ENCODE results near the gene EPHB4.
"Not testable (repeated sequence)": the region's sequence is repeated elsewhere in the genome, so short reads cannot be mapped to it uniquely, and the experiment has no call there.

Gene EPHB4

DNA sequence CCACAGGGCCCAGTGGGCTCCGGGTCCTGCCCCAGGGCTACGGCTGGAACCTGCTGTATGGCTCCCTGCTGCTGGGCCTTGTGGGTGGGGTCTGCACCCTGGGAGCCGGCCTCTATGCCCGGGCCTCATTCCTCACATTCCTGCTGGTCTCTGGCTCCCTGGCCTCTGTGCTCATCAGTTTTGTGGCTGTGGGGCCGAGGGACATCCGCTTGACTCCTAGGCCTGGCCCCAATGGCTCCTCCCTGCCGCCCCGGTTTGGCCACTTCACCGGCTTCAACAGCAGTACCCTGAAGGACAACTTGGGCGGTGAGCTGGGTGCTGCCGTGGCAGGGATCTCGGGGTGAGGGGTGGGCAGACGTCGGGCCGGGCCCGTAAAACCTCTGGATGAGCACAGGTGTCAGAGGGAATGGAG lies 29.6 kb upstream of the EPHB4 start:
- no peak for TF ChIP-seq EZH2 (IDR thresholded peaks at IDR 0.05; ENCODE audit: borderline replicate concordance, low read length)
- TF ChIP-seq, protein P1, sequence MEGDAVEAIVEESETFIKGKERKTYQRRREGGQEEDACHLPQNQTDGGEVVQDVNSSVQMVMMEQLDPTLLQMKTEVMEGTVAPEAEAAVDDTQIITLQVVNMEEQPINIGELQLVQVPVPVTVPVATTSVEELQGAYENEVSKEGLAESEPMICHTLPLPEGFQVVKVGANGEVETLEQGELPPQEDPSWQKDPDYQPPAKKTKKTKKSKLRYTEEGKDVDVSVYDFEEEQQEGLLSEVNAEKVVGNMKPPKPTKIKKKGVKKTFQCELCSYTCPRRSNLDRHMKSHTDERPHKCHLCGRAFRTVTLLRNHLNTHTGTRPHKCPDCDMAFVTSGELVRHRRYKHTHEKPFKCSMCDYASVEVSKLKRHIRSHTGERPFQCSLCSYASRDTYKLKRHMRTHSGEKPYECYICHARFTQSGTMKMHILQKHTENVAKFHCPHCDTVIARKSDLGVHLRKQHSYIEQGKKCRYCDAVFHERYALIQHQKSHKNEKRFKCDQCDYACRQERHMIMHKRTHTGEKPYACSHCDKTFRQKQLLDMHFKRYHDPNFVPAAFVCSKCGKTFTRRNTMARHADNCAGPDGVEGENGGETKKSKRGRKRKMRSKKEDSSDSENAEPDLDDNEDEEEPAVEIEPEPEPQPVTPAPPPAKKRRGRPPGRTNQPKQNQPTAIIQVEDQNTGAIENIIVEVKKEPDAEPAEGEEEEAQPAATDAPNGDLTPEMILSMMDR (IDR thresholded peaks at IDR 0.05; ENCODE audit: low read length) = no peak
- Histone ChIP-seq H3K9me3 (ENCODE audit: low read length) (no peaks in the 10 kb centered on the region), H3K4me1 (ENCODE audit: insufficient read depth, low read length, severe bottlenecking) (peaks cover 19% of the 10 kb centered on the region), H4K20me1 (ENCODE audit: insufficient read depth, low read length) (no peaks in the 10 kb centered on the region), H3K27ac (ENCODE audit: low read depth, low read length, poor library complexity, severe bottlenecking) (no peak overlapping the region), H3K27me3 (ENCODE audit: insufficient read depth, low read length) (no peaks in the 10 kb centered on the region), H3K4me2 (ENCODE audit: low read length) (no peak overlapping the region), H3K79me2 (ENCODE audit: insufficient read depth, low read length) (no peaks in the 10 kb centered on the region), H2AFZ (ENCODE audit: low read length) (no peak overlapping the region), H3F3A (ENCODE audit: insufficient read depth, low read length) (no peaks in the 10 kb centered on the region), H3K36me3 (ENCODE audit: insufficient read depth, low read length) (peaks cover 16% of the 10 kb centered on the region), H3K4me3 (ENCODE audit: low read depth, low read length, poor library complexity, severe bottlenecking) (no peak overlapping the region), H3K9ac (ENCODE audit: low read length) (no peak overlapping the region), H3K9me2 (ENCODE audit: low read depth, low read length) (no peaks in the 10 kb centered on the region)

DNA sequence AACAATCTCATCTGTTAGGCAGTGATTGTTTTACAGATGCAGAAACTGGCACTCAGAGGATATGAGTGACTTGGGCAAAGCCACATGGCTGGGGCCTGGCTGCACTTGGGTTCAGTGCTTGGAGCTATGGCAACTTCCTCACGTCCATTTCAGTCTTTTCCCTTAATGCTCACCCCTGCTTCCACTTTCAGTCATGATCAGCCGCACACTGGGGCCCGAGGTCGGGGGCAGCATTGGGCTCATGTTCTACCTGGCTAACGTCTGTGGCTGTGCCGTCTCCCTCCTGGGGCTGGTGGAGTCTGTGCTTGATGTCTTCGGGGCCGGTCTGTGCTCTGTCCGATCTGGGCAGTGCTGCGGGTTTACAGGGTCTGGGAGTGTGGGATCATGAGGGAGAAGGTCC lies 28.2 kb upstream of the EPHB4 start:
- Histone ChIP-seq H4K20me1 (ENCODE audit: insufficient read depth, low read length) (no peaks in the 10 kb centered on the region), H3K27ac (ENCODE audit: low read depth, low read length, poor library complexity, severe bottlenecking) (no peak overlapping the region), H3K36me3 (ENCODE audit: insufficient read depth, low read length) (peaks cover 7% of the 10 kb centered on the region), H3K4me3 (ENCODE audit: low read depth, low read length, poor library complexity, severe bottlenecking) (no peak overlapping the region), H3K9ac (ENCODE audit: low read length) (no peak overlapping the region), H3K79me2 (ENCODE audit: insufficient read depth, low read length) (no peaks in the 10 kb centered on the region), H3K4me1 (ENCODE audit: insufficient read depth, low read length, severe bottlenecking) (peaks cover 12% of the 10 kb centered on the region), H3K9me2 (ENCODE audit: low read depth, low read length) (no peaks in the 10 kb centered on the region), H2AFZ (ENCODE audit: low read length) (no peak overlapping the region), H3K4me2 (ENCODE audit: low read length) (no peak overlapping the region), H3K27me3 (ENCODE audit: insufficient read depth, low read length) (no peaks in the 10 kb centered on the region), H3F3A (ENCODE audit: insufficient read depth, low read length) (no peaks in the 10 kb centered on the region), H3K9me3 (ENCODE audit: low read length) (no peaks in the 10 kb centered on the region)
- no peak for TF ChIP-seq EZH2 (IDR thresholded peaks at IDR 0.05; ENCODE audit: borderline replicate concordance, low read length)
- TF ChIP-seq, protein P1 (IDR thresholded peaks at IDR 0.05; ENCODE audit: low read length) = no peak

GRCh38 chr7:100854899-100855298 lies 27.6 kb upstream of the EPHB4 start:
- not testable (repeated sequence) for H3K9me3 ChIP-seq (ENCODE audit: low read length); H3K79me2 ChIP-seq (ENCODE audit: insufficient read depth, low read length); H3K9me2 ChIP-seq (ENCODE audit: low read depth, low read length); H2AFZ ChIP-seq (ENCODE audit: low read length); H3K27me3 ChIP-seq (ENCODE audit: insufficient read depth, low read length); H3K27ac ChIP-seq (ENCODE audit: low read depth, low read length, poor library complexity, severe bottlenecking); H3K4me3 ChIP-seq (ENCODE audit: low read depth, low read length, poor library complexity, severe bottlenecking); H3K9ac ChIP-seq (ENCODE audit: low read length); H4K20me1 ChIP-seq (ENCODE audit: insufficient read depth, low read length); H3K36me3 ChIP-seq (ENCODE audit: insufficient read depth, low read length); H3F3A ChIP-seq (ENCODE audit: insufficient read depth, low read length); H3K4me2 ChIP-seq (ENCODE audit: low read length)
- H3K4me1 ChIP-seq (ENCODE audit: insufficient read depth, low read length, severe bottlenecking) = peaks cover 12% of the 10 kb centered on the region

DNA sequence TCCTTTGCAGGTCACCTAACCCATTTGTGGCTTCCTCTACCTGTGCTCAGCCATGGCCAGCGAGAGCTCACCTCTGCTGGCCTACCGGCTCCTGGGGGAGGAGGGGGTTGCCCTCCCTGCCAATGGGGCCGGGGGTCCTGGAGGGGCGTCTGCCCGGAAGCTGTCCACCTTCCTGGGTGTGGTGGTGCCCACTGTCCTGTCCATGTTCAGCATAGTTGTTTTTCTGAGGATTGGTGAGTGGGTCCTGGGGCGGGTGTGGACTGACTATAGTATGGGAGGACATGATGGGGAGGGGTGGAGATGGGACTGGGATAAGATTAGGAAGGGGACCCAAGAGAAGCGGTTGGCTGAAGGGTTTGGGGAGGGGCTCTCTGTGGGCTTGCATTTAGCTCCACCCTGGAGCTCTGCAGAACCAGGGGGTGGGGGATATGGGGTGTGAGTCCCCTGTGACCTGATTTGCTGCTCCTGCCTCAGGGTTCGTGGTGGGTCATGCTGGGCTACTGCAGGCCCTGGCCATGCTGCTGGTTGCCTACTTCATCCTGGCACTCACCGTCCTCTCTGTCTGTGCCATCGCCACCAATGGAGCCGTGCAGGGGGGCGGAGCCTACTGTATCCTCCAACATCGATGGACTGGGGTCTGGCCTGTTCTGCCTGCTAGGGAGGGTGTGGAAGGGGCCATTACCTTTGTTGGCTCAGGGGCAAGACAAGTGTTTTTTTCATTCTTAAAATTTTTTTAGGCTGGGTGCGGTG lies 27.0 kb upstream of the EPHB4 start:
- Histone ChIP-seq H4K20me1 (ENCODE audit: insufficient read depth, low read length) (no peaks in the 10 kb centered on the region), H3K4me3 (ENCODE audit: low read depth, low read length, poor library complexity, severe bottlenecking) (no peak overlapping the region), H2AFZ (ENCODE audit: low read length) (no peak overlapping the region), H3K9ac (ENCODE audit: low read length) (no peak overlapping the region), H3K27me3 (ENCODE audit: insufficient read depth, low read length) (no peaks in the 10 kb centered on the region), H3K79me2 (ENCODE audit: insufficient read depth, low read length) (no peaks in the 10 kb centered on the region), H3K27ac (ENCODE audit: low read depth, low read length, poor library complexity, severe bottlenecking) (no peak overlapping the region), H3K36me3 (ENCODE audit: insufficient read depth, low read length) (no peaks in the 10 kb centered on the region), H3F3A (ENCODE audit: insufficient read depth, low read length) (no peaks in the 10 kb centered on the region), H3K9me2 (ENCODE audit: low read depth, low read length) (no peaks in the 10 kb centered on the region), H3K4me1 (ENCODE audit: insufficient read depth, low read length, severe bottlenecking) (peaks cover 12% of the 10 kb centered on the region), H3K4me2 (ENCODE audit: low read length) (no peak overlapping the region), H3K9me3 (ENCODE audit: low read length) (no peaks in the 10 kb centered on the region)
- TF ChIP-seq, protein P1 (IDR thresholded peaks at IDR 0.05; ENCODE audit: low read length) = no peak
- no peak for TF ChIP-seq EZH2 (IDR thresholded peaks at IDR 0.05; ENCODE audit: borderline replicate concordance, low read length)

All from OCI-LY1 (cell line).